ENCODE data around the gene RGPD6. TPM values are rescaled to one million over a fixed set of nuclear protein-coding genes. Genes with fewer than 3 reads are reported as not detected.

Gene RGPD6
- total RNA-seq: 22.7 and 27.6 TPM in 2 replicates

GRCh38 chr2:110576763-110577416 is at the start of gene RGPD6:
Gene RGPD6 (minus strand): TSS chr2:110577222. CDS start chr2:110577024, 198 bp downstream.

GRCh38 chr2:110472171-110473058 is 104.6 kb downstream of the RGPD6 start, which contains the start of gene LIMS4:
Gene LIMS4 (minus strand): TSS chr2:110472816. CDS start chr2:110472778, 38 bp downstream.

Other genes starting within 250 kb of the RGPD6 start
- 1.2 and 3.6 TPM in 2 replicates for gene LIMS4, start 104.4 kb downstream of the RGPD6 start, total RNA-seq
- gene BUB1, start 100.8 kb upstream of the RGPD6 start, total RNA-seq: 5.0 and 65.7 TPM in 2 replicates
- gene ACOXL, start 155.4 kb upstream of the RGPD6 start, total RNA-seq: under 0.01 TPM in 1 of 2 replicates, not detected in the other